Measurements from ENCODE around the gene PRCP. TPM values are rescaled to one million over a fixed set of nuclear protein-coding genes. Genes with fewer than 3 reads are reported as not detected.
A peak's percentile ranks its signal among the peaks of the same experiment; 100 is the strongest.

PRCP gene
- polyA plus RNA-seq, 1 donor, result 73.8 TPM

- WGBS (ENCODE audit: insufficient coverage, low lambda C conversion rate), result 74% methylated on average over 3 of the region's 5 CpGs
- DNase-seq, result no peak
- no peaks in the 10 kb centered on the region for H3K9me3 ChIP-seq (ENCODE audit: control insufficient read depth, low read depth, low read length)
- no peak overlapping the region for H3K27ac ChIP-seq (ENCODE audit: low read length)
- no peak overlapping the region for H3K4me3 ChIP-seq (ENCODE audit: low read length)
- H3K27me3 ChIP-seq (ENCODE audit: control insufficient read depth, insufficient read depth, low read length), result no peaks in the 10 kb centered on the region
- no peaks in the 10 kb centered on the region for H3K36me3 ChIP-seq (ENCODE audit: control insufficient read depth, insufficient read depth, low read length)
- H3K4me1 ChIP-seq (ENCODE audit: control insufficient read depth, insufficient read depth, low read length), result peaks cover 4% of the 10 kb centered on the region
Observed at GRCh38 chr11:82873919-82874333, 26.3 kb downstream of the PRCP start.

GRCh38 chr11:82872377-82873150, 27.7 kb downstream of the PRCP start:
- WGBS (ENCODE audit: insufficient coverage, low lambda C conversion rate), result 88% methylated on average over 2 of the region's 7 CpGs
- no peaks in the 10 kb centered on the region for H3K36me3 ChIP-seq (ENCODE audit: control insufficient read depth, insufficient read depth, low read length)
- no peak overlapping the region for H3K27ac ChIP-seq (ENCODE audit: low read length)

GRCh38 chr11:82871646-82872045, 28.6 kb downstream of the PRCP start:
- no CpG with 5 or more reads among the region's 2 CpGs for WGBS (ENCODE audit: insufficient coverage, low lambda C conversion rate)
- H3K4me3 ChIP-seq (ENCODE audit: low read length), result no peak overlapping the region
- H3K4me1 ChIP-seq (ENCODE audit: control insufficient read depth, insufficient read depth, low read length), result peaks cover 4% of the 10 kb centered on the region
- no peaks in the 10 kb centered on the region for H3K36me3 ChIP-seq (ENCODE audit: control insufficient read depth, insufficient read depth, low read length)
- H3K9me3 ChIP-seq (ENCODE audit: control insufficient read depth, low read depth, low read length), result no peaks in the 10 kb centered on the region
- H3K27ac ChIP-seq (ENCODE audit: low read length), result no peak overlapping the region
- no peaks in the 10 kb centered on the region for H3K27me3 ChIP-seq (ENCODE audit: control insufficient read depth, insufficient read depth, low read length)
- DNase-seq, result no peak

More at GRCh38 chr11:82872377-82873150, 27.7 kb downstream of the PRCP start:
- H3K4me3 ChIP-seq (ENCODE audit: low read length), result no peak overlapping the region
- no peaks in the 10 kb centered on the region for H3K9me3 ChIP-seq (ENCODE audit: control insufficient read depth, low read depth, low read length)
- no peaks in the 10 kb centered on the region for H3K27me3 ChIP-seq (ENCODE audit: control insufficient read depth, insufficient read depth, low read length)
- H3K4me1 ChIP-seq (ENCODE audit: control insufficient read depth, insufficient read depth, low read length), result peaks cover 4% of the 10 kb centered on the region
- no peak for DNase-seq

GRCh38 chr11:82869657-82870056, 30.6 kb downstream of the PRCP start:
- Histone ChIP-seq H3K36me3 (ENCODE audit: control insufficient read depth, insufficient read depth, low read length) (no peaks in the 10 kb centered on the region), H3K4me3 (ENCODE audit: low read length) (no peak overlapping the region), H3K4me1 (ENCODE audit: control insufficient read depth, insufficient read depth, low read length) (peaks cover 4% of the 10 kb centered on the region), H3K9me3 (ENCODE audit: control insufficient read depth, low read depth, low read length) (no peaks in the 10 kb centered on the region), H3K27me3 (ENCODE audit: control insufficient read depth, insufficient read depth, low read length) (no peaks in the 10 kb centered on the region), H3K27ac (ENCODE audit: low read length) (no peak overlapping the region)
- DNase-seq, result no peak

- peak; percentile 50 to 55 for DNase-seq
- Histone ChIP-seq H3K4me3 (ENCODE audit: low read length) (no peak overlapping the region), H3K4me1 (ENCODE audit: control insufficient read depth, insufficient read depth, low read length) (peaks cover 4% of the 10 kb centered on the region), H3K27ac (ENCODE audit: low read length) (no peak overlapping the region), H3K27me3 (ENCODE audit: control insufficient read depth, insufficient read depth, low read length) (no peaks in the 10 kb centered on the region), H3K36me3 (ENCODE audit: control insufficient read depth, insufficient read depth, low read length) (no peaks in the 10 kb centered on the region), H3K9me3 (ENCODE audit: control insufficient read depth, low read depth, low read length) (no peaks in the 10 kb centered on the region)
- WGBS (ENCODE audit: insufficient coverage, low lambda C conversion rate), result no CpG with 5 or more reads among the region's 10 CpGs
Observed at GRCh38 chr11:82867495-82868082, 32.6 kb downstream of the PRCP start.

- Histone ChIP-seq H3K4me1 (ENCODE audit: control insufficient read depth, insufficient read depth, low read length) (peaks cover 4% of the 10 kb centered on the region), H3K27me3 (ENCODE audit: control insufficient read depth, insufficient read depth, low read length) (no peaks in the 10 kb centered on the region), H3K9me3 (ENCODE audit: control insufficient read depth, low read depth, low read length) (no peaks in the 10 kb centered on the region), H3K36me3 (ENCODE audit: control insufficient read depth, insufficient read depth, low read length) (no peaks in the 10 kb centered on the region), H3K4me3 (ENCODE audit: low read length) (no peak overlapping the region), H3K27ac (ENCODE audit: low read length) (no peak overlapping the region)
- no CpG with 5 or more reads among the region's 2 CpGs for WGBS (ENCODE audit: insufficient coverage, low lambda C conversion rate)
- no peak for DNase-seq
Observed at GRCh38 chr11:82865841-82866240, 34.4 kb downstream of the PRCP start.

GRCh38 chr11:82864268-82864667, 36.0 kb downstream of the PRCP start:
- no CpG with 5 or more reads among the region's 5 CpGs for WGBS (ENCODE audit: insufficient coverage, low lambda C conversion rate)
- H3K4me3 ChIP-seq (ENCODE audit: low read length), result no peak overlapping the region
- H3K27me3 ChIP-seq (ENCODE audit: control insufficient read depth, insufficient read depth, low read length), result no peaks in the 10 kb centered on the region
- peak; percentile 55 to 74 for DNase-seq
- peak overlapping the region; percentile 16 for H3K27ac ChIP-seq (ENCODE audit: low read length)
- no peaks in the 10 kb centered on the region for H3K36me3 ChIP-seq (ENCODE audit: control insufficient read depth, insufficient read depth, low read length)
- no peaks in the 10 kb centered on the region for H3K4me1 ChIP-seq (ENCODE audit: control insufficient read depth, insufficient read depth, low read length)
- H3K9me3 ChIP-seq (ENCODE audit: control insufficient read depth, low read depth, low read length), result no peaks in the 10 kb centered on the region

GRCh38 chr11:82863209-82863608, 37.0 kb downstream of the PRCP start:
- H3K9me3 ChIP-seq (ENCODE audit: control insufficient read depth, low read depth, low read length), result no peaks in the 10 kb centered on the region
- WGBS (ENCODE audit: insufficient coverage, low lambda C conversion rate), result no CpG with 5 or more reads among the region's 2 CpGs
- H3K27me3 ChIP-seq (ENCODE audit: control insufficient read depth, insufficient read depth, low read length), result no peaks in the 10 kb centered on the region
- no peaks in the 10 kb centered on the region for H3K36me3 ChIP-seq (ENCODE audit: control insufficient read depth, insufficient read depth, low read length)
- H3K4me1 ChIP-seq (ENCODE audit: control insufficient read depth, insufficient read depth, low read length), result no peaks in the 10 kb centered on the region
- DNase-seq, result no peak
- no peak overlapping the region for H3K27ac ChIP-seq (ENCODE audit: low read length)
- no peak overlapping the region for H3K4me3 ChIP-seq (ENCODE audit: low read length)

- WGBS (ENCODE audit: insufficient coverage, low lambda C conversion rate), result 100% methylated on average over 1 of the region's 2 CpGs
- Histone ChIP-seq H3K9me3 (ENCODE audit: control insufficient read depth, low read depth, low read length) (no peaks in the 10 kb centered on the region), H3K27me3 (ENCODE audit: control insufficient read depth, insufficient read depth, low read length) (no peaks in the 10 kb centered on the region), H3K27ac (ENCODE audit: low read length) (no peak overlapping the region), H3K4me3 (ENCODE audit: low read length) (no peak overlapping the region), H3K36me3 (ENCODE audit: control insufficient read depth, insufficient read depth, low read length) (no peaks in the 10 kb centered on the region), H3K4me1 (ENCODE audit: control insufficient read depth, insufficient read depth, low read length) (no peaks in the 10 kb centered on the region)
- no peak for DNase-seq
Observed at GRCh38 chr11:82862379-82862778, 37.9 kb downstream of the PRCP start.

GRCh38 chr11:82859750-82860149, 40.5 kb downstream of the PRCP start:
- Histone ChIP-seq H3K4me1 (ENCODE audit: control insufficient read depth, insufficient read depth, low read length) (no peaks in the 10 kb centered on the region), H3K4me3 (ENCODE audit: low read length) (no peak overlapping the region), H3K27me3 (ENCODE audit: control insufficient read depth, insufficient read depth, low read length) (no peaks in the 10 kb centered on the region), H3K27ac (ENCODE audit: low read length) (no peak overlapping the region), H3K36me3 (ENCODE audit: control insufficient read depth, insufficient read depth, low read length) (no peaks in the 10 kb centered on the region), H3K9me3 (ENCODE audit: control insufficient read depth, low read depth, low read length) (no peaks in the 10 kb centered on the region)
- DNase-seq, result no peak
- no CpG with 5 or more reads among the region's 2 CpGs for WGBS (ENCODE audit: insufficient coverage, low lambda C conversion rate)
